Measurements from ENCODE around the gene GPBAR1. TPM values are rescaled to one million over a fixed set of nuclear protein-coding genes. Genes with fewer than 3 reads are reported as not detected.

GPBAR1 gene
- total and polyA plus RNA-seq, 7 donors: 0.24 to 0.74 (median 0.45) TPM

- Histone ChIP-seq H3K9me3 (no peaks in the 10 kb centered on the region), H3K27me3 (ENCODE audit: insufficient read depth in 3 of 3, low read length in 2 of 3) (no peaks in the 10 kb centered on the region), H3K27ac (no peak overlapping the region), H3K36me3 (ENCODE audit: insufficient read depth in 1 of 2, low read depth in 1 of 2) (peaks cover 33 to 100% of the 10 kb centered on the region in 2 donors), H3K4me3 (no peak overlapping the region), H3K4me1 (peaks cover 9% of the 10 kb centered on the region)
- ATAC-seq (no peak), DNase-seq (no peak)
- no peak for TF ChIP-seq CTCF (IDR thresholded peaks at IDR 0.05)
- WGBS, 3 donors: 95 to 98% (median 98%) methylated on average over 2 of the region's 2 CpGs
- intact Hi-C loops (cut with DNase I): no loop called here
Measured at GRCh38 chr2:218235017-218235416, 25.8 kb upstream of the GPBAR1 start.

- DNase-seq (no peak), ATAC-seq (no peak)
- H3K9me3 ChIP-seq: no peaks in the 10 kb centered on the region
- no peak for TF ChIP-seq CTCF (IDR thresholded peaks at IDR 0.05)
- 89 to 91% (median 91%) methylated on average over 4 of the region's 4 CpGs for WGBS, 3 donors
- no peak overlapping the region for H3K4me3 ChIP-seq
- H3K36me3 ChIP-seq (ENCODE audit: insufficient read depth in 1 of 2, low read depth in 1 of 2): peaks cover 23 to 100% of the 10 kb centered on the region in 2 donors
- no peak overlapping the region for H3K27ac ChIP-seq
- no peaks in the 10 kb centered on the region for H3K27me3 ChIP-seq (ENCODE audit: insufficient read depth in 3 of 3, low read length in 2 of 3)
- no peaks in the 10 kb centered on the region for H3K4me1 ChIP-seq
- intact Hi-C loops (cut with DNase I): no loop called here
Measured at GRCh38 chr2:218236829-218237228, 24.0 kb upstream of the GPBAR1 start.

GRCh38 chr2:218238887-218239286 is 21.9 kb upstream of the GPBAR1 start:
- no peak for TF ChIP-seq CTCF (IDR thresholded peaks at IDR 0.05)
- Histone ChIP-seq H3K9me3 (no peaks in the 10 kb centered on the region), H3K36me3 (ENCODE audit: insufficient read depth in 1 of 2, low read depth in 1 of 2) (peaks cover 26 to 100% of the 10 kb centered on the region in 2 donors), H3K4me1 (no peaks in the 10 kb centered on the region), H3K27ac (no peak overlapping the region), H3K4me3 (no peak overlapping the region), H3K27me3 (ENCODE audit: insufficient read depth in 3 of 3, low read length in 2 of 3) (no peaks in the 10 kb centered on the region)
- 91 to 100% (median 97%) methylated on average over 1 of the region's 1 CpG for WGBS, 3 donors
- DNase-seq (no peak), ATAC-seq (no peak)
- intact Hi-C loops (cut with DNase I): no loop called here

- H3K4me1 ChIP-seq: peaks cover 12% of the 10 kb centered on the region
- H3K4me3 ChIP-seq: no peak overlapping the region
- no peak overlapping the region for H3K27ac ChIP-seq
- TF ChIP-seq CTCF (IDR thresholded peaks at IDR 0.05): no peak
- H3K36me3 ChIP-seq (ENCODE audit: insufficient read depth in 1 of 2, low read depth in 1 of 2): peaks cover 30 to 100% of the 10 kb centered on the region in 2 donors
- no peaks in the 10 kb centered on the region for H3K9me3 ChIP-seq
- DNase-seq (no peak), ATAC-seq (no peak)
- no peaks in the 10 kb centered on the region for H3K27me3 ChIP-seq (ENCODE audit: insufficient read depth in 3 of 3, low read length in 2 of 3)
- intact Hi-C loops (cut with DNase I): no loop called here
- WGBS, 3 donors: 75 to 89% (median 77%) methylated on average over 1 of the region's 1 CpG
Measured at GRCh38 chr2:218244204-218244603, 16.6 kb upstream of the GPBAR1 start.

GRCh38 chr2:218244665-218245064 is 16.1 kb upstream of the GPBAR1 start:
- Histone ChIP-seq H3K4me3 (no peak overlapping the region), H3K36me3 (ENCODE audit: insufficient read depth in 1 of 2, low read depth in 1 of 2) (peaks cover 32 to 100% of the 10 kb centered on the region in 2 donors), H3K9me3 (no peaks in the 10 kb centered on the region), H3K4me1 (peaks cover 12% of the 10 kb centered on the region), H3K27me3 (ENCODE audit: insufficient read depth in 3 of 3, low read length in 2 of 3) (no peaks in the 10 kb centered on the region), H3K27ac (no peak overlapping the region)
- TF ChIP-seq CTCF (IDR thresholded peaks at IDR 0.05): no peak
- intact Hi-C loops (cut with DNase I): no loop called here
- DNase-seq (no peak), ATAC-seq (no peak)
- WGBS, 3 donors: 86 to 98% (median 90%) methylated on average over 2 of the region's 2 CpGs

All from psoas muscle (tissue), 8 donors.